Measurements from ENCODE around the gene NR2F1.

NR2F1 gene

GRCh38 chr5:93604644-93605515 lies 21.9 kb downstream of the NR2F1 start:
- DNase-seq = no peak

DNA sequence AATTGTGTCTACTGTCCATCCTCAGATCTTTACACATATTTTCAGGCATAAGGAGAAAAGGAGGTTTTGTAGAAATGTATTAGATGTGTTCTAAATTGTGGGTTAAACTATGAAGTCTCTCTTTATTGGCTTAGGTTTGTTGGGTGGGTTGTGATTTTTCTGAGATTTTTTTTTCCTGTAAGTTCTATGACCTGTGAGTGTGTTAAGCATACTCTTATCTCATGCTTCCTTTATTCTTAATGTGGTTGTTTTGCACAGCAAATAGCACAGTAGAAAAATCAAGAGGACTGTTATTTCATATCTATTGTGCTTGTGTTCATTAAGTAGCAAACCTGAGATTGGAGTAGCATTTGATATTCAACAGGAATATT lies 23.3 kb downstream of the NR2F1 start:
- DNase-seq = no peak

- DNase-seq = no peak
Observed at GRCh38 chr5:93607367-93608258, 24.6 kb downstream of the NR2F1 start.

DNA sequence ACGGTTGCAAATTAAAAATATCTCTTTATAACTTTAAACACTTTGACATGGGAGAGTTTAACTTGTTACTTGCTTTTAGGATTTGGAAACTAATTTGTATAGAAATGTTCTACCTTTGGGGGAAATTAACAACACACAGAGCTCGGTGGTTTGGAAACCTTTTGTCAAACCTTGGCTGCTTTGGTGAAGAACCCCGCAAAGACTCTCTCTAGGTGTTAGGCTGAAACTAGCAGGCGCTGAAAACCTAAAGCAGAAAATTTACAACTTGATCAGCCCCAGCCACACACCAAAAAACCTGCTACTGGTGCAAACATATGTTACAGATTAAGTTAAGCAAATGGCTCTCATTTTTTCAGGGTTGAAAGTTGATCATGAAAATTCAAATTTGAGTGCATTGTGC lies 25.8 kb downstream of the NR2F1 start:
- DNase-seq = no peak

DNA sequence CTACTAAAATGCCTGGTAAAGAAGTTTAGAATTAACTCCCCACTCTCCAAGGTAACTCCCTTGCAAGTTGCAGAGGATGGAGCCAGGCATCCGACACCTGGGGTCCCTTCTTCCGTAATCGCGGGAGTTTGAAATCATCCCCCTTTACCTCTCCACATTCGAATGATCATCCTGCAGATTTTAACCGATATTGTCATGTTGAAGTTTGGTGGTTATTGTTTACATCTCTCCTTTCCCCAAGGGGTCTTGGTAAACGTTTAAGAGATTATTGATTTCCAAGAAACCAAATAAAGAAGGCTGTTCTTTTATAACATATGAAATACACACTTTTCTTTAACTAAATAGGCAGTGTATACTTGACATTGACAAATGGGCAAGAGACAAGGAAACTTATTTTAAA lies 26.7 kb downstream of the NR2F1 start:
- no peak for DNase-seq

DNA sequence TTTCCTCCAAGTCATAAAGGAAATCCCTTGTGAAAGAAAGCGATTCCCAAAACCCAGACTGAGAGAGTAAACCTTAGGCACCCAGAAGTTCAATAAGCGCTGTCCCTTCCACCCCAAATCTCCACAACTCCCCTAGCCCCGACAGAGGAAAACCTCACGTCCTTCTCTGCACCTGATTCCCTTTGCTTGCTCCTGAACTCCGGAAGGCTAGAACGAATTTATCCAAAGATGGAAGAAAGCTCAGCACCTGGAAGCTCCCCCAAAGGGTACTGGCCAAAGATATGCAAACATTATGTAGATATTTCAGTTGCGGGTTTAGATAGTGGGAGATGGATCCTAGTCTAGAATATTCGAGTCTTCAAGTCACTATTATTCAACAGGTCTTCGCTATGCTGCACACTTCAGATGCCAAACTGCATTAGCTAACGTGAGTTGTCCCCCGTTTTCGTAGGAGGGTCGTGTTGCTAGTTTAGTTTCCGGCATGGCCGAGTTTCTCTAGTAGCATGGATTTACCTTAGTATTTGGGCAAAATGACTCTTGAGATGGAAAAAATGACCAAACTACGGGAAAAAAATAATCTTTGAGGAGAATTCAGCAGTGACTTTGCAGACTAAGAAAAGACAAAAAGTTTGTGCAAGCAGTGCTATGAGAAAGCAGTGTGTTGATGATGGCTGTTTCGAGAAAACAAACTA lies 27.7 kb downstream of the NR2F1 start:
- DNase-seq = no peak

- no peak for DNase-seq
Observed at GRCh38 chr5:93611273-93611975, 28.4 kb downstream of the NR2F1 start.

DNA sequence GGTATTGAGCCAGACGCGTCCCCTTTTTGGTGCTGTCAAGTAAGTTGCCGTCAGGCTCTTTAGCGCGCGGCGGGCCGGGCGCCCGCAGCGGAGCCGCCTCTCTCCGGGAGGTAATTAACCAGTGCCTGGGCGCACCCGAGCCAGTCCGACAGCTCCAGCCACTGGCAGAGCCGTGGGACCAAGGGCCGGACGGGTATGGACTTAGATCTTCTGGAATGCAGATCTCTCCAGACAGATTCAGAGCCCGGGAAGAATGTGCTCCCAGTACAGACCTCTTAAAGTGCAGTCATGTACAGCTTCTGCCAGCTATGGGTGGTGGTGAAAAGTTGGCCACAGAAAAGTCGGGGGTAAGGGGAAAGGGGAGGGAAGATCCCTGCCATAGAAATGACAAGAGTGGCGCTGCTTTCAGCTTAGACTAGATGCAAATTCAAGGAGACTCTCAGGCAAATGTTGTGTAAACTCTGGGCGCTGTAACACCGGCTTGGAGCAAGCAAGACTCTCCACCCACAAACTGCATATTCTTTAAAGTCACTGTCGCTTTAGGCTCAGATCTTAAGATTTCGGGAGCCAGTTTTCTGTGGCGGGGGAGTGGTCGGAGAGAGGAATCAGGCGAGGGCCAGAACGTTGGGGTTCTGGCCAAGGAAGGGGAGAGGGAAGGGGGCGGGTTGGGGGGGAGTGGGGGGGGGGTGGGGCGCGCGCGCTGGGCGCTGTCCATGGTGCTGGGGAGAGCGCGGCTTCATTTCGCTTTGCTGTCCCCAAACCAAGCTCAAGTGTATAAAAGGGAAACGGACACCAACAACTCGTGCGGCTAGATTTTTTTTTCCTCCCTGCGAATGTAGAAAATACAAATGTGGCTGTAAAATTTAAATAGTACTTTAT lies 29.2 kb downstream of the NR2F1 start:
- no peak for DNase-seq

GRCh38 chr5:93612855-93613243 lies 29.8 kb downstream of the NR2F1 start:
- DNase-seq = no peak

- no peak for DNase-seq
Observed at GRCh38 chr5:93616538-93617174, 33.6 kb downstream of the NR2F1 start.

DNA sequence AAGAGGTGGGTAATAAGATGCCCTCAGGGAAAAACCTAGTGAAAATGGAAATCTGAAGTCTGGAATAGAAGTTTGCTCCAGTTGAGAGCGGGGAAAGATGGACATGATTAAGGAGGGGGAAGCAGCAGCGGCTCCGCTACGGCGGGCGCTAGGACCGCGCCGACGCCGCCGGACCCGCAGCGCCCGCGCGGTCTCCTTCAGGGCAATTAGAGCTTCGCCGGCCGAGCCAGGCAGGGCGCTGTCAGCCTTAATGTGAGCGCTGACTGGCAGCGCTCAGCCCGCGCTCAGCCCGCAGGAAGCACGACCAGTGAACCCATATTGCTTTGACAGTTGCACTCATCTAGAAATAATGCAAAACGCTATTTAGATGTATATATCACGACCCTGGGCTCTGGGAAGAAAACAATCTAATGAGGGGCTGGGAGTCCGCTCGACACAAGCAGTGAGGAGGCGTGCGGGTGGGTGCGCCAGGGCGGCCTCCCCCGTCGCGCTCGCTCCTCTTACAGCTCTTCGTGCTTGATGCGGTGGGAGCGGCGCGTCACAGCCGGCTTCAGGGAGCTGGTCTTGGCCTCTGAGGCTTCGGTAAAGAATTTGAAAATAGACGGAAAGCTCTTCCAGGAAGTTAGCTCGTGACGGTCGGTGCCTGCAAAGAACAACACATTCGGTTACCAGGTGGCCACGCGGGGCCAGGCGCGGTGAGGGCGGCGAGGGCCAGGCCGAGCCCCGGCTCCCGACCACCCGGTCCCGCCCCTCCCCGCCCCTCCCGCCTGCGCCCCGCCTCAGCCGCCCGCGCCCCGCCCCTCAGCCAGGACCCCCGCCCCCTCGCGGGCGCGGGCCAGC lies 37.7 kb downstream of the NR2F1 start:
- peak; percentile 44 for DNase-seq

DNA sequence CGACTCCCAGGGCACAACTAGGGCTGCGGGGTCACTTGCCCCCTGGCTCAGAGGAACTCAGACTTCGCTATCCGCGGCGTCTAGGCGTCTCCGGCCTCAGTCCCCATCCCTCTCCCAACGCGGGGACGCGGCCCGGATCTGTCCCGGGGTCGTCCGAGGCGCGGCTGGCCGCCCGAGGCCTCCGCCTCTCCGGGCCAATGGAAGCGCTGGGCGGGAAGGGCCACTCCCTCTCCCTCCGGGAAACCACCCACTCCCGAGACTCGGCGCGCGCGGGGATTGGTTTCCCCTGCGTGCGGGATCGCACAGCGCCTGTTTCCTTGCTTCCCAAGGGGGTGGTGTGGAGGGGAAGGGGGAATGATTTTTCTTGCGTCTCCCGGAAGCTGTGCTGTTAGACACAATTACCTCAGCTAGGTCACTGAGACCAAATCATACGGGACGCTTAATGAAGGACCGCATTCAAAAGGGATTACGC lies 38.3 kb downstream of the NR2F1 start:
- DNase-seq = peak; percentile 65

GRCh38 chr5:93622240-93622885 lies 39.3 kb downstream of the NR2F1 start:
- DNase-seq = peak; percentile 33

GRCh38 chr5:93623153-93623552 lies 40.1 kb downstream of the NR2F1 start:
- DNase-seq = no peak

GRCh38 chr5:93626801-93627200 lies 43.8 kb downstream of the NR2F1 start:
- DNase-seq = no peak

DNA sequence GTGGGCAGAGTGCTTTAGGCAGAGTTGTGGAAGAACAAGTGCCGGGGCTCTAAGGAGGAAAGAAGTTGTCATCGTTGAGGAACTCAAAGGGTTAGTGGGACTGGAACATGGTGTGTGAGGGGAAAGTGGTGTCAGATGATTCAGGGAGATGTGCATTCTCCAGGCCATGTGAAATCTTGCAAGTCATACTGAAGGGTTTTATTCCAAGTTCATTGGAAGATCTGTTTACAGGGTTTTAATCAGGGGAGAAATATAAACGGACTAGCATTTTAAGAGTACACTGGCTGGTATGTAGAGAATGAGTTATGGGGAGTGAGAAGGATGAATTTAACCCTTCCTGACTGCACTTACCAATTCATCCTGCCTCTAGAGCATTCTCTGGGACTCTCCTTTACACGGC lies 49.3 kb downstream of the NR2F1 start:
- DNase-seq = no peak

DNA sequence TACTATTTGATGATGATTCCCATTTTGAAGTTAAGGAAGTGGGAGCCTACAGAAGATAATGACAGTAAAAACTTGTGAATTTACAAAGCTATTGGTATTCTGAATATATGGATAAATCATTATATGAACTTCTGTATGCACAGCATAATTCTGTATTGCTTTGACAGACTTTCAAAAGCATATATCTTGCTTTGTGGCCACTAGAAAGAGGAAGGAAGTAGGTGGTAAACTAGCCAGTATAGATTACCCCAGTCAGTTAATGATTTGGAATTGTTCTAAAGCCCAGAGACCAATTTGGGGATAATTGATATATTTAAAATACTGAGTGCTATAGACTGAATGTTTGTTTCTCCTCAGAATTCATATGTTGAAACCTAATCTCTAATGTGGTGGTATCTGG lies 53.0 kb downstream of the NR2F1 start:
- no peak for DNase-seq

DNA sequence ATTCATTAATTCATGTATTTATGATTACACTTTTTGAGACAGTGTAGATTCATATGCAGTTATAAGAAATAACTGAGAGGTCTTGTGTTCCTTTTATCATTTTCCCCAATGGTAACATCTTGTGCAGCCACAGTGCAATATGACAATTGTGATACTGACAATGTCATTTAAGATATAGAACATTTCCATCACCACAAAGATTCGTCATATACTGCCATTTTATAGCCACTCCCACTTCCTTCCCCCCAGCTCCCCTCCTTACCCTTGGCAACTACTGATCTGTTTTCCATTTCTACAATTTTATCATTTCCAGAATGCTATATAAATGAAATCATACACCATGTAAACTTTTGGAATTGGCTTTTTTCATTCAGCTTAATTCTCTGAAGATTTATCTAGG lies 53.8 kb downstream of the NR2F1 start:
- no peak for DNase-seq

DNA sequence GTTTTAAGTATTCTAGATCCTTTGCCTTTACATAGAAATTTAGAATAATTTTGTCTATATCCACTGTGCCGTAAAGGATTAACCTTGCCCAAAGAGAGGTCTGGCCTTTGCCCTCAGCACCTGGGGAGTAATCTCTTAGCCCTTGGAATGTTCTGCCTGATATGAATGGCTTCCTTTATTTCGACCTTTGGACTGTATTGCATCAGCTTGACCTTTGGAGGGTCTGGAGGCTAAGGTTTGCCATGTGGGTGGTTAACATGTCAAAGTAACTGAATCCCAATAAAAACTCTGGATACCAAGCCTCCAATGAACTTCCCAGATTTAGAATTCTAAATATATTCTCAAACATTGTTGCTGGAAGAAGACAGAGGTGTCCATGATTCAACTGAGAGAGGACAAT lies 54.7 kb downstream of the NR2F1 start:
- no peak for DNase-seq

GRCh38 chr5:93642526-93642925 lies 59.5 kb downstream of the NR2F1 start:
- DNase-seq = no peak

All from NCI-H1092 (cell line).